NCI-H2171 treated with DMSO at 0.1 percent for 48 hours (cell line): ENCODE measurements around the gene C1orf21.

Experiments
- DNase-seq: peaks from one replicate; lab custom pipeline; 2025; lab: John Stamatoyannopoulos, UW

The C1orf21 gene

GRCh38 chr1:184626076-184627006, 239.5 kb downstream of the C1orf21 start:
- no peak for DNase-seq

- no peak for DNase-seq
Measured at GRCh38 chr1:184627007-184627341, 240.1 kb downstream of the C1orf21 start.

GRCh38 chr1:184629266-184629665, 242.4 kb downstream of the C1orf21 start:
- no peak for DNase-seq

- no peak for DNase-seq
Measured at GRCh38 chr1:184630679-184631060, 243.8 kb downstream of the C1orf21 start.

- no peak for DNase-seq
Measured at GRCh38 chr1:184632415-184633175, 245.8 kb downstream of the C1orf21 start.

GRCh38 chr1:184633785-184634184, 247.0 kb downstream of the C1orf21 start:
- no peak for DNase-seq

- DNase-seq: no peak
Measured at GRCh38 chr1:184634296-184634695, 247.5 kb downstream of the C1orf21 start.

- no peak for DNase-seq
Measured at GRCh38 chr1:184635347-184635979, 248.6 kb downstream of the C1orf21 start.

- DNase-seq: no peak
Measured at GRCh38 chr1:184635980-184636431, 249.2 kb downstream of the C1orf21 start.

GRCh38 chr1:184637664-184638240, 250.9 kb downstream of the C1orf21 start:
- no peak for DNase-seq

- no peak for DNase-seq
Measured at GRCh38 chr1:184639205-184639604, 252.4 kb downstream of the C1orf21 start.

GRCh38 chr1:184640505-184640904, 253.7 kb downstream of the C1orf21 start:
- DNase-seq: no peak

GRCh38 chr1:184641894-184642293, 255.1 kb downstream of the C1orf21 start:
- no peak for DNase-seq

- no peak for DNase-seq
Measured at GRCh38 chr1:184643661-184644060, 256.8 kb downstream of the C1orf21 start.

- no peak for DNase-seq
Measured at GRCh38 chr1:184644771-184645170, 257.9 kb downstream of the C1orf21 start.

- no peak for DNase-seq
Measured at GRCh38 chr1:184646178-184646701, 259.4 kb downstream of the C1orf21 start.

GRCh38 chr1:184646824-184647223, 260.0 kb downstream of the C1orf21 start:
- DNase-seq: no peak

GRCh38 chr1:184647471-184647870, 260.6 kb downstream of the C1orf21 start:
- DNase-seq: no peak

GRCh38 chr1:184648160-184648855, 261.5 kb downstream of the C1orf21 start:
- DNase-seq: no peak

- DNase-seq: no peak
Measured at GRCh38 chr1:184648856-184649201, 262.0 kb downstream of the C1orf21 start.

- no peak for DNase-seq
Measured at GRCh38 chr1:184649451-184649888, 262.6 kb downstream of the C1orf21 start.
